NCI-H2196 (cell line): ENCODE data around the gene BUB1B.

ENCODE experiments used
- DNase-seq: peaks from one replicate; lab custom pipeline; 2025; ENCODE audit not compliant: unreplicated experiment; lab: John Stamatoyannopoulos, UW

BUB1B gene

DNA sequence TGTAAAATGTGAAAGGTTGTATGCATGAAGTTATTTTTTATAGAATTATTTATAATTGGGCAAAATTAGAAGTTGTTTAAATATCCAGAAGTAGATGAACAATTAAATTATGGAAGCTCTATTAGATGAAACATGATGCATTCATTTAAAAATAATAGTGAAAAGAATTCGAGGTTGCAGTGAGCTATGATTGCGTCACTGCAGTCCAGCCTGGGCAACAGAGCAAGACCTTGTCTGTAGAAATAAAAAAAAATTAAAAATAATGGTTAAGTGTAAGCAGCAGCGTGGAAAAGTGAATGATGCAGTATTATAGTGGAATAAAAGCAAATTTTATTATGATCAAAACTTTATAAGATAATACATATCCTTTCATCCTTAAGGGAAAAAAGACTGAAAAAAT, 14.3 kb downstream of the BUB1B start:
- DNase-seq: no peak

DNA sequence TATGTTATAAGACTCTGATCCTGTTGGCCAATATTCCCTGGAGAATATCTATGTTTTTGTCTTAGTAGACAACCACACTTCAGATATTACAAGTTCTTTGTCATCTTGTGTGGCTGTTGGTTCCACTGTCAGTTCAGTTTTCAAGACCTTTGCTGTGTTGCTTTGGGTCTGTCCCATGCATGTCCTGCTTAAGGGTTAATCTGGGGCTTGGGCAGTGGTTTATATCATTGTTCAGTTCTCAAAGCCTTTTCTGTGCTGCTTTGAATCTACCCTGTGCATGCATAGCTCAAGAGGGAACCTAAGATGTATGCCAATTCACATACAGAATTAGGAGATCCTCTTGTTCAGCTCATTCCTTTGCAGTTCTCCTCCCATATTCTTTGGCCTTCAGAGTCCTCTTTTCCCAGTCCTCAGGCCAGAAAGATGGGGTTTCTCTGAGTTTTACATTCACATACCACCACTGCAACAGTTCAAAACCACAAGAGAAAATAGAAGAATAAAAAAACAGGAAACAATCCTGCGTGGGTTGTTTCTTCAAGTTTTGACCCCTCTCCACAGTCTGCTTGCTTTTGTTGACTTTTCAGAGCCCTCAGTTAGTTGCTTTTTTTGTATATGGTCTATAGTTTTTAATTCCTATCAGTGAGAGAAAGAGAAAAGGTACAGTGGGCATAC, 21.6 kb downstream of the BUB1B start:
- DNase-seq: no peak

DNA sequence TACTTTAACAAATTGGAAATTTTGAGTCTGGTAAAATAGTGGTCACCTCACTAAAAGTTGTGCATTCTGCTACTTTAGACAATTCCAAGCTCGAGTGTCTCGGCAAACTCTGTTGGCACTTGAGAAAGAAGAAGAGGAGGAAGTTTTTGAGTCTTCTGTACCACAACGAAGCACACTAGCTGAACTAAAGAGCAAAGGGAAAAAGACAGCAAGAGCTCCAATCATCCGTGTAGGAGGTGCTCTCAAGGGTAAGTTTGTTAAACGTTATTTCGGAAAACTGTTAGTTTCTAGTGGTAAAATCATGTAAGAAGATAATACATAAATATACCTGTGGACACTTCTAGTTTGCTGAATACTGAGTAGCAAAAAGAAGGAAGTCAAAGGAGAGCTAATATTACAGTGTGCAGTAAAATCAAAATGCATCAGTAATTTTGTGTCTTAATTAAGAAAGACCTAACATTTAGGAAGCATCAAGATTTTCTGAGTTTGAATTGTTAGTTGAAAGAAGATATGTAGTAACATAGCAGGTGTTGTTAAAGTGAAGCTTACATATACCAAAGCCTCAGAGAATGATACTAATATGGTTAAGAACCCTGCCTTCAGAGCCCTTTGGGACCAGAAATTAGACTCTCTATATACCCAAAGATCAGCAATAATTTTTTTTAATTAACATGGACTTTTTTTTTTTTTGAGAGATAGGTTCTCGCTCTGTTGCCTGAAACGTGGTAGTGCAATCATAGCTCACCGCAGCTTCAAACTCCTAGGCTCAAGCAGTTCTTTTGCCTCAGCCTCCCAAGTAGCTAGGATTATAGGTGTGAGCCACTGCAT, 23.0 kb downstream of the BUB1B start:
- no peak for DNase-seq

DNA sequence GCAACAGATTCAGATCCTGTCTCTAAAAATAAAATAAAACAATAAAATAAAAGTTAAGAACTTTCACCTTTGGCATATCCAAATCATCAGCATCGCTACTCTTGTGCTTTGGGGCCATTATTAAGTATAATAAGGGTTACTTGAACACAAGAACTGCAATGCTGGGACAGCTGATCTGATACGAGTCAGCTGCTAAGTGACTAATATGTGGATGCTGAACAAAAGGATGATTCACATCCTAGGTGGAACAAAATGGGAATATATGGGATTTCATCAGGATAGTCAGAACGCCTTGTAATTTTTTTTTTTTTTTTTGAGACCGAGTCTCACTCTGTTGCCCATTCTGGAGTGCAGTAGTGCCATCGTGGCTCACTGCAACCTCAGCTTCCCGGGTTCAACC, 29.7 kb downstream of the BUB1B start:
- DNase-seq: no peak

DNA sequence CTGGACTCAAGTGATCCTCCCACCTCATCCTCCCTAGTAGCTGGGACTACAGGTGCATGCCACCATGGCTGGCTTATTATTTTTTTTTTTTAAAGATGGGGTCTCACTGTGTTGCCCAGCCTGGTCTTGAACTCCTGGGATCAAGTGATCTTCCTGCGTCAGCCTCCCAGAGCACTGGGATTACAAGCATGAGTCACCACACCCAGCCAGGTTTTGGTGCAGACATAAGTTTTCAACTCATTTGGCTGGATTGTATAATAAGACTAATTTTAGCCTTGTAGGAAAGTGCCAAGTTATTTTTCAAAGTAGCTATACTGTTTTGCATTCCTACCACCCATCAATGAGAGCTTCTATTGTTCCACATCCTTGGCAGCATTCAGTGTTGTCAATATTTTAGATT, 32.1 kb downstream of the BUB1B start:
- no peak for DNase-seq

DNA sequence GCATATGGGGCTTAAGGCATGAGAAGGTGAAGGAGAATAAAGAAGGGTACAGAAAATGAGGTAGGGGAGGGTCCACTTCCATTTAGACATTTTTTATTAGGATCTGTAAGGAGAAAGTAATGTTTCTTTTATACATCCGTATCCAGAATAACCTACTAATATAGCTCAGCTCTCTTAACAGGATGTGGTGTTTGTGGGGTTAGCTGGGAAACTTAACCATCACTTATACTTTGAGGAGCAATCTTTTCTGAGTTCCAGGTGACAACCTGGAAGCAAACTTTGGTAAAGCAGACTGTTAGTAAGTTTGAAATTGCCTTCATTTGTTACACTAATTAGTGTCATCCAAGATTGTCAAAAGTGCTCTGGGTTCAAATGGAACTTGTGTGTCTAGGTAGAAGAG, 36.6 kb downstream of the BUB1B start:
- no peak for DNase-seq

DNA sequence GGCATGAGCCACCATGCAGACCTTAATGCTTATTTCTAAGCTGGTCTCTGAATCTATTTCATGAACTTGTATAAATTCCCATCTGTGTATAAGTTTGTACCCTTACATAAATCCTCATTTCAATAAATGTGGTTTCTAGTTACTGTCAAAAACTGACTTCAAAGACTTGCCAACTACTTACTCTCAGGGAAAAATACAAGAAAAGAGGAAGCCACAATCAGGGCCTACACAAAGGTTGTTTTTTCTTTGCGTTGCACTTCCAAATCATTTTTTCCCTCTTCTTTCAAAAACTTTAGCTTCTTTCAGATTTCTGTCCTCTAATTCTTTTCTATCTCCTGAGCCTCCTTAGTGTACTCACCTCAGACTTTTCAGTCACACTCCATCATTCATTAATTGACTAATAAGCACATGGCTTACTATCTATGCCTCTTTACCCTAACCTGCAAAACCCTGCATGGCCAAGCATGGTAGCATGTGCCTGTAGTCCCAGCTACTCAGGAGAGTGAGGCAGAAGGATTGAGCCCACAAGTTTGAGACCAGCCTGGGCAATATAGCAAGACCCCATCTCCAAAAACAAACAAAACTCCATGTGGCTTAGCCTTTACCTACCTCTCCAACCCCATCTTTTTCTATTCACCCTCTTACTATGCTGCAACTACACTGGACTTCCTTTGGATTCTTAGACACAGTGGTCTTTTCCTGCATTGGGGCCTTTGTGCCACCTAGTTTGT, 37.7 kb downstream of the BUB1B start:
- no peak for DNase-seq

DNA sequence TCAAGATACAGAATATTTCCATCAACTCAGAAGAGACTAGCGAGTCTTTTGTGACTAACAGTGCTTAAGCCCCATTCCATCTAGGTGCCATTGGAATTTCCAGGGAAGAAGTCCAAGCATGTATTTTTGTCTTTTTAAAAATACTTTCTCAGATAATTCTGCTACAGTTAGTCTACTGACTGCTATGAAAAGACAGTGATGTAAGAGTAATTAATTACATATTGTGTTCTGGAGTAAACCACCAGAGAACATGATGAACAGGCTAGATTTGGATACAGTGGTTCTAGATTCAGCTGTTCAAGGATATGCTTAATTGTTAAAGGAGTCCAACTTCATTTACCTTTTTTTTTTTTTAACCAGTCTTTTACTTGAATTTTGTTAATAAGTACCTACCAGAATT, 43.2 kb downstream of the BUB1B start:
- no peak for DNase-seq

DNA sequence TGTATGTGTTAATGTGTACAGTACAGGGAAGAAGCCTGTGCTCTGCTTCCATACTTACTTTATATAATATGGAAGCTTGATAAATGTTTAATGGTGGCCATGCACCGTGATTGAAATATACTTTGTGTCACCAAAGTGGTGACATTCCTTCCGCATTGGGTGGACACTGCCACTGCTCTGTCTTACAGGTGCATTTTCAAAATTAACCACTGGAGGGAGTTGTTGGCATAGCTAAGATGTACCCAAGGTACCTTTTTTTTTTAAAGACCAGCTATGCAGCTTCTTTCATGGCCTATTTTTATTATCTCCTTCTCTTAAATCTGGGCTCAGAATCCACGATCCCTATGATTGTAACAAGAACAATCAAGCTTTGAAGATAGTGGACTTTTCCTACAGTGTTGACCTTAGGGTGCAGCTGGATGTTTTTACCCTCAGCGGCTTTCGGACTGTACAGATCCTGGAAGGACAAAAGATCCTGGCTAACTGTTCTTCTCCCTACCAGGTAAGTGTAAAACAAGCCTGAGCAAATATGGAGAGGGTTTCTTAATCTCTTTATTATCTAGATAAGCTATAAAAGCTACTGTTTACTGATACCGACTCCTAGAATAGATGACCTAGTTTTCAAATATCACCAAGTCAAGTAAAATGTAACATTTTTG, 56.4 kb downstream of the BUB1B start:
- DNase-seq: peak; percentile 61

DNA sequence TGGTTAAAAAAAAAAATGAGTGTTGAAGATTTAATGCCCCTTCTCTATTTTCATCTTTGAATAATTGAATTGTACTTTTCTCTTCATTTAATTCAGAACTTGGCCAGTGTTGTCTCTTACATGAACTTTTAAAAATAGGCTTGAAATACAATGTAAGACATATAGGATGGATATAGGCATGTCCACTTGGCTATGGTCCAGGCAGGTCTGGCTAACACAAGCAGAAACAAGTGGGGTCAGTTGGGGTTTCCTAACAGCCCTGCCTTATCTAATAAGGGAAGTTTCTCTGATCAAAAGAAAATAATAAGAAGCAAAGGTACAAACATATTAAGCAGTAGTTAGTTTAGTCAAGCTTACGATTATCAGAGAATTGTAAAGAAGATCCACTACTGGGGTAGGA, 58.9 kb downstream of the BUB1B start:
- DNase-seq: no peak

DNA sequence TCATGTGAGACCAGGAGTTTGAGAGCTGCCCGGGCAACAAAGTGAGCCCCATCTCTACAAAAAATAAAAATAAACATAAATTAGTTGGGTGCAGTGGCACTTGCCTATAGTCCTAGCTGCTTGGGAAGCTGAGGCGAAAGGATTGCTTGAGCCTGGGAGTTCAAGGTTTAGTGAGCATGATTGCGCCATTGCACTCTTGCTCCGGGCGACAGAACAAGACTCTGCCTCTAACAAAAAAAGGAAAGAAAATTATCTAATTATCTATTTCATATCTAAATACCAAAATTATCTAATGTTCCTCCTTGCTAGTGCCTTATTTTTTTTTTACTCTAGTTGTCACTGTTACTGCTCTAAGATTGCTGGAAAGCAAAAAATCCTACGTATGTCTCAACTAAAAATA, 61.3 kb downstream of the BUB1B start:
- DNase-seq: no peak

DNA sequence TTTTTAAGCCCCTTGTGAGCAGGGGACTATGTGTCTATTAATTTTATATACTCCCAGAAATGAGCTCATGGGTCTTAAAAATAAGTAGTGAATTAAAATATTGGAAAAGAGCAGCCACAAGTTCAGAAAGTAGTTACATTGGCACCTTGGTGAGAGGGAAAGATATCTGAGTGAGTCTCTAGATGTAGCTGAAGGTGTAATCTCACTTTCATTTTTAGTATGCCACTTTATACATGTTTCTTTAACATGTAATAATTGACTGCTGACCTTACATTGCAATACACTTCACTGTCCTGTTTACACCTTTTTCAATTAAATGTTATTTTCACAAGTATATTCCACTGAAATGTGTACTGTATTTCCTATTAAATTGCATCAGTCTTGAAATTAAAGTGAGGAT, 65.9 kb downstream of the BUB1B start:
- DNase-seq: no peak

DNA sequence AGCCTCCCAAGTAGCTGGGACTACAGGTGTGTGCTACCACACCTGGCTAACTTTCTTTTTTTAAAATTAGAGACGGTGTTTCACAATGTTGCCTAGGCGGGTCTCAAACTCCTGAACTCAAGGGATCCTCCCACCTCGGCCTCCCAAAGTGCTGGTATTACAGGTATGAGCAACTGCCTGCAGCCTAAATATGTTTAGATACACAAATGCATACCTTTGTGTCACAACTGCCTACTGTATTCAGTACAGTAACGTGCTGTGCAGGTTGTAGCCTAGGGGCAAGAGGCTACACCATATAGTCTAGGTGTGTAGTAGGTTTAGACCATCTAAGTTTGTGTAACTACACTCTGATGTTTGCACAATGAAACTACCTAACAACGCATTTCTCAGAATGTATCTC, 68.4 kb downstream of the BUB1B start:
- DNase-seq: no peak

DNA sequence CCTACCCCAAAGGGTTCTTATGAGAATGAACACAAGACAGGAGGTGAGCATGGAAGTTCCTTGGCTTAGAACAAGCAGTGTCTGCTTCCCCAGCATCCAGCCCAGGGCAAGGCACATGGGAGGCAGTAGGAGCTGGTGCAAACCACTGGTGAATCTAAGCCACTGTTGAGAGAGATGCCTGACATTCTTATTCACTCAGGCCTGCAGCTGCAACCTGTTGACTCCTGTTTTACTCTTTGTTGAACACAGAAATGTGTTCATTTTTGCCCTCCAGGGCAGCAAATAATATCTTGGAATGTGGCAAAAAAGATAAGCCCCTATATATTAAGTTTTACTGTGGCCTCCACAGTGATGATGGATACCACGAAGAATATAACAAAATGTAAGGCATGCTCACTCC, 69.1 kb downstream of the BUB1B start:
- no peak for DNase-seq

DNA sequence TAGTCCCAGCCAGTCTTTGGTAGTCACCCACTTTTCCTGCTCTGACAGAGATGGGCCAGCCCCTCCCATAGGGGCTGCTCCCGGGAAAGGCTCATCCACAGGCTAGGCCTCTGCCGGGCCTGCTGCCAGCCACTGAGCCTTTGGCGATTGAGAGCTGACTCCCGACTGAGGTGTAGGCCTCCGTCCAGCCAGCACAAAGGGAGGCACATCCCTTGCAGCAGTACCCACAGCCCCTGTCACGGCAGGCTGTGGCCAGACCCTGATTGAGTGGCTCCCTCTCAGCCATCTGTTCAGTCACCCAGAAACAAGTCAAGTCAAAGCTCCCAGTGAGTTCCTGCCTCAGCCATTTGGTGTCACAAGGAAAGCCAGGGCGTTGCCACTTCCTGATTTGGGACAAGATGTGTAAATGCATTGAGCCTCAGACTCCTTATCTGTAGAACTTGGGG, 71.8 kb downstream of the BUB1B start:
- no peak for DNase-seq

DNA sequence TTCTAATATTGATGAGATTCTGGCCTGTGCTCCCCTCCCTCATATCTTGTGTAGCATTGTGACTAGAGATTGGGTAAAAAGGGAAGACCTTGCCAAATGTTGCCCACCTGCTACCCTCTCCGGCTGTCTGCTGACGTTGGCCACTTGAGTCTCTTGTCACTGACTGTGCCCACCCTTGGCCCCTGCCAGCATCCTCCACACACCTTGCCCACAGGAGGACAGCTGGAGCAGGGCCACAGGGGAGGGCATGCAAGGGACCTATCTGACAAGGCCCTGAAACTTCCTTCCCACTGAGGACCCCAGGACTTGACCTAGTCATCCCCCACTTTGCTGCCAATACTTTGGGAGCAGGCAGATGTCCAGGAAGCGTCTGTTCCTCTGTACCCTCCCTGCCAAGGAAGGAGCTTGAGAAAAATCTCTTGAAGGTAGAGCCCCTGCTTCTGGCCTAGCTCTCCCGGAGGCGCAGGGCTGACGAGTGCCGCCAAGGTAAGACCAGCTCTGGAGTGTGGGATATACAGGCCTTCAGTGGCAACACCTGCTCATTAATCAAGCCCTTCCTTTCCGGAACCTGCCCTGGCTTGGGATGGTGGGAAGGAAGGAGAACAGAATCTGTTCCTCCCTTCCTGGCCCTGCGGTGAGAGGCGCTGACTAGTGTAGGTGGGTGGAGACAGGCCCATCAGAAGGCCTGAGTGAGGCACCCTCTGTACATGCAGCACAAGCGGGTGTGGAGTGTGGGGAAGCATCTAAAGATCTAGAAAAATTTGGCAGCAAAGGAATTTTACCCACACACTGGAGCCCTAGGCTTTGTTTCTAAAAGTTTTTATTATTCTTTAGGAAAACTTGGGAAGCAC, 73.1 kb downstream of the BUB1B start:
- DNase-seq: no peak

DNA sequence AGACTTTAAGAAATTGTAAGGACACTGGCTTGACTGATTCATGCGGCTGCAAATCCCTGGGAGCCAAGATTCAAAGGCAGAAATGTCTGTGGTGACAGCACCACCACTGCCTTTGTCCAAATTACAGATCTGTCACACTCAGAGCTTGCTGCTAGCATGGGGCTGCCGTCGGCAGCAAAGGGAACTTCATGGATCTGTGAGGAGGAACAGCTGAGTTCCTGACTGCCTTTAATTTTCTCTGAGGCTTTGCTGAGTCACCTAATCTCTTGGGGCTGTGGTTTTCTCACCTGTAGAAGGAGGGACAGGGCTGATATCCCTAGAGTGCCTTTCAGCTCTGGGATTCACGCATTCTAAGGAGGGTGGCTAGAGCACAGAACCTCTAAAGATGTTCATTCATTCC, 73.9 kb downstream of the BUB1B start:
- DNase-seq: no peak

DNA sequence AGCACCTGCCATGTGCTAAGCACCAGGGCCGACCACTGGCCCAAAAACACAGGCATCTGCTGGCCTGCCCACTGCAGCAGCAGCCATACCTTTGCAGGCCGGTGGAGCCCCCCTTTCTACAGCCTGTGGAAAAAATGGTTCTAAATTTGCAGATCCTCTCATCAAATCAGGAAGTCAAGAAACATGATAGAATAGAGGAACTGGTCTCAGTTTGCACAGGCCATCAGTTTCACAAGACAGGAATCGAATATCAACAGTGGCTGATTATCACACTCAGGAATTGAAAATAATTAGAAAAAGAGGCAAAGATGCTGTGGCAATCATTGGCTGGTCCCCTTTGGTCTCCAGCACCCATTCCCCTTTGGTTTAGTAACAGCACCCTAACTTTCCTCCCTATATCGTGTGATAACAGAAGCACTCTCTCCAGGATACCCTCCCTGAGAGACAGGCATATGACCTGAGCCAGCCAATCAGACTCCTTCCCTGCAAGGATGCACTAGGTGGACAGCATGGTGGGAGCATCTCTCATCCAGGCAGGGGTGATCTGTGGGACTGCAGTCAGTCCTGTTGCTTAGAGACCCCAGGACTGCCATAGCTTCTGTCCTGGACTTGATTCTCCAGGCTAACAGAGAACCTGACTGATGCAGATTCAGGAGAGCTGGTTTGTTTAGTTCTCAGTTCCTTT, 74.5 kb downstream of the BUB1B start:
- DNase-seq: no peak

DNA sequence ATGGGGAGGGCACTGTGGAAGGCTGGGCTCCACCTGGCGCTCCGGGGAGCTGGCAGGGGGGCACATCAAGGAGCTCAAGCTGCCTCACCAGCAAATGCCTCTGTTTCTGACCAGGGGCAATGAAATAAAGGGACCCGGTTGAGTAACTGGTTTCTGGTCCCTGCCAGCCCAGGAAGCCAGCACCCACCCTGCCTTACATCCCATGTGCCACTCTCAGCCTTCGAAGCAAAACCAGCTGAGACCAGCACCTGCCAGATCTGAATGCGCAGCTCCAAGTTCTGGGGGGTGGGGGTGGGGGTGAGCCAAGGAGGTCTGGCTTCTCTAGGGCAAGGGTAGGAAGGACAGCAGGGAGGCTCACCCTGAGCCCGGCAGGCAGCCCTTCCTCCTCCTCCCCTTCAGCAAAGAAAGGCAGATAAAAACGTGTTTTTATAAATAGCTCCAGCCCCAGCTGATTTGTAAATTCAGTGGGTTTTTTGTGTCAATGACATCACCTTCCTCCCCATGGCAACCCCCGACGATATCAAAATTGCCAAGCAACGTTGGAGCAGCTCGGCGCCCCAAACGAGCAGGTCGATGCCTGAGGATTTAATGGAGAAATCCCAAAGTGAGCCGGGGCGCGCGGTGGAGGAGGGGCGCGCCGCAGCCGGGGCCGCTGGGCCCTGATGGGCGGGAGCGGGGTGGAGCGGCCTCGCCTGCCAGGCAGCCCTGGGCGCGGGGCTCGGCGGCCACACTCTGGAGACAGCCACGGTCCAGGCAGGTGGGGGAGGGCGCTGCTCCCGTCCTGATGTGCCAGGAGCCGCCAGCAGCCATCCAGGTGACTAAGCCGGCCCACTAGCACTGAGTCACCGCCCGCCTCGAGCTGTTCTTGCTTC, 77.9 kb downstream of the BUB1B start, which contains the start of gene PAK6:
Gene PAK6, plus strand, starts transcription at position 532 of the 872 bp plus-strand sequence. CDS start 25,723 bp downstream, outside the sequence.
- DNase-seq: peak; percentile 34
